Caki2 (cell line): ENCODE results near the gene C7orf25. TPM values are rescaled to one million over a fixed set of nuclear protein-coding genes. Genes with fewer than 3 reads are reported as not detected.

Experiments
- DNase-seq: peaks from one replicate; pipeline ENCODE4 v3.0.0-alpha.2; 2015; ENCODE audit warnings: low read depth
- in situ Hi-C: cut with HindIII; loops from 2 replicates; pipeline ENCODE4 v1.10.0; 2016; ENCODE audit warnings: low sequenced_read_pairs, low pct_unique_long_range_greater_than_20kb, mixed read lengths
- total RNA-seq: library from RNA; depleted of rRNA; stranded (reverse); fragments of >200 nt; shearing (Covaris generic); gene quantifications from 2 replicates; pipeline ENCODE4 v1.2.3, GENCODE V29; 2014; ENCODE audit warnings: low replicate concordance

Gene C7orf25
- total RNA-seq, 1 experiment from 2014 or later: 14.4 TPM

GRCh38 chr7:42931834-42932651 lies 20.2 kb upstream of the C7orf25 start, which contains the start of the genes MRPL32 and PSMA2:
Gene MRPL32 (plus strand): TSS chr7:42932376. CDS start chr7:42932387, 11 bp downstream.
Gene PSMA2 (minus strand): TSS chr7:42932174. CDS start chr7:42932158, 16 bp downstream.
- in situ Hi-C loops: no loop called here
- peak; percentile 97 for DNase-seq

GRCh38 chr7:42931447-42931833 lies 19.6 kb upstream of the C7orf25 start:
- no peak for DNase-seq
- in situ Hi-C loops: no loop called here

- no peak for DNase-seq
- in situ Hi-C loops: no loop called here
Measured at GRCh38 chr7:42930889-42931288, 19.0 kb upstream of the C7orf25 start.

- in situ Hi-C loops: no loop called here
Measured at GRCh38 chr7:42929449-42929848, 17.6 kb upstream of the C7orf25 start.

GRCh38 chr7:42928754-42929153 lies 16.9 kb upstream of the C7orf25 start:
- in situ Hi-C loops: no loop called here
- DNase-seq: no peak

More at GRCh38 chr7:42929449-42929848, 17.6 kb upstream of the C7orf25 start:
- no peak for DNase-seq

GRCh38 chr7:42926204-42926603 lies 14.3 kb upstream of the C7orf25 start:
- DNase-seq: no peak
- in situ Hi-C loops: no loop called here

- DNase-seq: no peak
- in situ Hi-C loops: no loop called here
Measured at GRCh38 chr7:42925630-42926029, 13.8 kb upstream of the C7orf25 start.

- no peak for DNase-seq
- in situ Hi-C loops: no loop called here
Measured at GRCh38 chr7:42924223-42924838, 12.5 kb upstream of the C7orf25 start.

GRCh38 chr7:42922017-42922753 lies 10.3 kb upstream of the C7orf25 start:
- DNase-seq: no peak

GRCh38 chr7:42915356-42915755 lies 3.5 kb upstream of the C7orf25 start:
- no peak for DNase-seq
- in situ Hi-C loops: no loop called here

More at GRCh38 chr7:42922017-42922753, 10.3 kb upstream of the C7orf25 start:
- in situ Hi-C loops: no loop called here

GRCh38 chr7:42914421-42915045 lies 2.7 kb upstream of the C7orf25 start:
- DNase-seq: peak; percentile 27
- in situ Hi-C loops: no loop called here

GRCh38 chr7:42914009-42914408 lies 2.1 kb upstream of the C7orf25 start:
- in situ Hi-C loops: no loop called here
- DNase-seq: no peak

- in situ Hi-C loops: no loop called here
- DNase-seq: no peak
Measured at GRCh38 chr7:42913591-42913990, 1.7 kb upstream of the C7orf25 start.

- no peak for DNase-seq
- in situ Hi-C loops: no loop called here
Measured at GRCh38 chr7:42910306-42910705, 1.6 kb downstream of the C7orf25 start.

GRCh38 chr7:42907316-42907715 lies 4.6 kb downstream of the C7orf25 start:
- in situ Hi-C loops: no loop called here
- DNase-seq: no peak

GRCh38 chr7:42906181-42906580 lies 5.7 kb downstream of the C7orf25 start:
- DNase-seq: no peak
- in situ Hi-C loops: no loop called here

GRCh38 chr7:42902331-42902730 lies 9.5 kb downstream of the C7orf25 start:
- DNase-seq: no peak
- in situ Hi-C loops: no loop called here

- in situ Hi-C loops: no loop called here
- DNase-seq: no peak
Measured at GRCh38 chr7:42900842-42901241, 11.0 kb downstream of the C7orf25 start.
